Measurements from ENCODE around the gene FAM200A. TPM values are rescaled to one million over a fixed set of nuclear protein-coding genes. Genes with fewer than 3 reads are reported as not detected.
A peak's percentile ranks its signal among the peaks of the same experiment; 100 is the strongest.
"Not testable (repeated sequence)": the region's sequence is repeated elsewhere in the genome, so short reads cannot be mapped to it uniquely, and the experiment has no call there.

Gene FAM200A
- total RNA-seq, 6 experiments from 2014 or later: 1.4 to 3.4 (median 2.3) TPM

GRCh38 chr7:99594948-99595745 lies 43.2 kb upstream of the FAM200A start:
- intact Hi-C loops (cut with DNase I): no loop called here
- H3K9me3 ChIP-seq: no peaks in the 10 kb centered on the region
- no peak for DNase-seq
- no peaks in the 10 kb centered on the region for H3K4me1 ChIP-seq
- H3K27ac ChIP-seq: no peak overlapping the region
- TF ChIP-seq POLR2A (IDR thresholded peaks at IDR 0.05) (no peak), CTCF (IDR thresholded peaks at IDR 0.05) (no peak)
- 79% methylated on average over 7 of the region's 7 CpGs for whole genome bisulfite sequencing (ENCODE audit: insufficient coverage, low coverage, low lambda C conversion rate, missing lambda C conversion rate)
- H3K27me3 ChIP-seq: no peaks in the 10 kb centered on the region
- no peaks in the 10 kb centered on the region for H3K36me3 ChIP-seq
- no peak overlapping the region for H3K4me3 ChIP-seq
- no peak for ATAC-seq

GRCh38 chr7:99588868-99589267 lies 37.0 kb upstream of the FAM200A start:
- Histone ChIP-seq H3K9me3 (no peaks in the 10 kb centered on the region), H3K36me3 (no peaks in the 10 kb centered on the region), H3K4me3 (no peak overlapping the region), H3K4me1 (no peaks in the 10 kb centered on the region), H3K27me3 (no peaks in the 10 kb centered on the region), H3K27ac (no peak overlapping the region)
- WGBS (ENCODE audit: insufficient coverage, low coverage, low lambda C conversion rate, missing lambda C conversion rate): 75% methylated on average over 3 of the region's 3 CpGs
- DNase-seq (no peak), ATAC-seq (no peak)
- TF ChIP-seq CTCF (IDR thresholded peaks at IDR 0.05) (no peak), POLR2A (IDR thresholded peaks at IDR 0.05) (no peak)
- intact Hi-C loops (cut with DNase I): no loop called here

GRCh38 chr7:99580778-99581332 lies 28.9 kb upstream of the FAM200A start:
- DNase-seq; H3K27me3 ChIP-seq; ATAC-seq; intact Hi-C loops (cut with DNase I); H3K27ac ChIP-seq; H3K36me3 ChIP-seq; H3K9me3 ChIP-seq: not testable (repeated sequence)
- 55% methylated on average over 4 of the region's 4 CpGs for WGBS (ENCODE audit: insufficient coverage, low coverage, low lambda C conversion rate, missing lambda C conversion rate)
- peaks cover 0 to 10% (median 2%) of the 10 kb centered on the region in 4 donors for H3K4me1 ChIP-seq
- H3K4me3 ChIP-seq: peak overlapping the region; percentile 39 to 51 (median 46)

- no peaks in the 10 kb centered on the region for H3K36me3 ChIP-seq
- H3K9me3 ChIP-seq: no peaks in the 10 kb centered on the region
- no peaks in the 10 kb centered on the region for H3K27me3 ChIP-seq
- no peak for TF ChIP-seq POLR2A (IDR thresholded peaks at IDR 0.05)
- TF ChIP-seq CTCF (IDR thresholded peaks at IDR 0.05): peak in 2 of 4 donors; percentile 8 to 14
- WGBS (ENCODE audit: insufficient coverage, low coverage, low lambda C conversion rate, missing lambda C conversion rate): 4% methylated on average over 25 of the region's 54 CpGs
- H3K4me3 ChIP-seq: peak overlapping the region; percentile 39 to 51 (median 46)
- H3K4me1 ChIP-seq: peaks cover 0 to 10% (median 2%) of the 10 kb centered on the region in 4 donors
- intact Hi-C loops (cut with DNase I): no loop called here
- no peak overlapping the region for H3K27ac ChIP-seq
- peak in 1 of 3 donors; percentile 24 for DNase-seq
- ATAC-seq: peak; percentile 73 to 78 (median 74)
Observed at GRCh38 chr7:99579956-99580777, 28.3 kb upstream of the FAM200A start.

Measured in right lobe of liver (tissue), 6 donors.